Osteocyte (in vitro differentiated cells): ENCODE results near the gene MRPL28. TPM values are rescaled to one million over a fixed set of nuclear protein-coding genes. Genes with fewer than 3 reads are reported as not detected.
A peak's percentile ranks its signal among the peaks of the same experiment; 100 is the strongest.
"Not testable (repeated sequence)": the region's sequence is repeated elsewhere in the genome, so short reads cannot be mapped to it uniquely, and the experiment has no call there.

ENCODE experiments used
- DNase-seq: peaks from one replicate; pipeline ENCODE4 v3.0.0; 2021; ENCODE audit warnings: mixed read lengths; ENCODE audit not compliant: unreplicated experiment; ENCODE audit errors: extremely low spot score
- H3K27ac Mint-ChIP-seq: one replicate; pipeline ENCODE4 v1.8.0; 2021; ENCODE audit warnings: mild to moderate bottlenecking, mixed read lengths; ENCODE audit not compliant: unreplicated experiment
- H3K27me3 Mint-ChIP-seq: one replicate; pipeline ENCODE4 v1.8.0; 2021; ENCODE audit warnings: mixed read lengths; ENCODE audit not compliant: unreplicated experiment
- H3K36me3 Mint-ChIP-seq: one replicate; pipeline ENCODE4 v1.8.0; 2021; ENCODE audit warnings: mixed read lengths; ENCODE audit not compliant: unreplicated experiment
- H3K4me1 Mint-ChIP-seq: one replicate; pipeline ENCODE4 v1.8.0; 2021; ENCODE audit warnings: mixed read lengths; ENCODE audit not compliant: unreplicated experiment
- H3K4me3 Mint-ChIP-seq: one replicate; pipeline ENCODE4 v1.8.0; 2021; ENCODE audit warnings: mild to moderate bottlenecking, moderate library complexity, mixed read lengths; ENCODE audit not compliant: unreplicated experiment
- H3K9me3 Mint-ChIP-seq: one replicate; pipeline ENCODE4 v1.8.0; 2021; ENCODE audit warnings: mixed read lengths; ENCODE audit not compliant: unreplicated experiment
- CTCF ChIP-seq: fragments of 200-600 bp; sonication (generic); IDR thresholded peaks from 2 replicates; pipeline ENCODE4 v1.5.0; 2021; ENCODE audit warnings: antibody characterized with exemption, mild to moderate bottlenecking, moderate library complexity
- total RNA-seq: library from RNA; stranded (reverse); gene quantifications from 2 replicates; pipeline ENCODE4 v1.2.1, GENCODE V29; 2021

The MRPL28 gene
- total RNA-seq, 1 donor from 2014 or later = 71.7 TPM

- H3K4me3 Mint-ChIP-seq = peak overlapping the region; percentile 23
- no peak overlapping the region for H3K27ac Mint-ChIP-seq
- H3K27me3 Mint-ChIP-seq = no peaks in the 10 kb centered on the region
- no peak for DNase-seq
- TF ChIP-seq CTCF = no peak
- H3K9me3 Mint-ChIP-seq = no peaks in the 10 kb centered on the region
- H3K4me1 Mint-ChIP-seq = peaks cover 21% of the 10 kb centered on the region
- H3K36me3 Mint-ChIP-seq = peaks cover 15% of the 10 kb centered on the region
These were observed 20.1 kb downstream of the MRPL28 start for GRCh38 chr16:350203-350602.

GRCh38 chr16:349211-349610, 21.1 kb downstream of the MRPL28 start:
- Mint-ChIP-seq H3K9me3 (no peaks in the 10 kb centered on the region), H3K36me3 (peaks cover 15% of the 10 kb centered on the region), H3K27ac (no peak overlapping the region), H3K27me3 (no peaks in the 10 kb centered on the region), H3K4me1 (peaks cover 21% of the 10 kb centered on the region), H3K4me3 (no peak overlapping the region)
- DNase-seq = no peak
- TF ChIP-seq CTCF = no peak

GRCh38 chr16:348495-348894, 21.8 kb downstream of the MRPL28 start:
- H3K9me3 Mint-ChIP-seq, DNase-seq, H3K4me3 Mint-ChIP-seq, H3K27me3 Mint-ChIP-seq, H3K27ac Mint-ChIP-seq: not testable (repeated sequence)
- peaks cover 21% of the 10 kb centered on the region for H3K4me1 Mint-ChIP-seq
- peaks cover 15% of the 10 kb centered on the region for H3K36me3 Mint-ChIP-seq

GRCh38 chr16:347203-347602, 23.1 kb downstream of the MRPL28 start:
- no peaks in the 10 kb centered on the region for H3K9me3 Mint-ChIP-seq
- peaks cover 26% of the 10 kb centered on the region for H3K4me1 Mint-ChIP-seq
- peak overlapping the region; percentile 1 for H3K27ac Mint-ChIP-seq
- H3K27me3 Mint-ChIP-seq = no peaks in the 10 kb centered on the region
- no peak for TF ChIP-seq CTCF
- H3K36me3 Mint-ChIP-seq = peaks cover 21% of the 10 kb centered on the region
- DNase-seq = no peak
- no peak overlapping the region for H3K4me3 Mint-ChIP-seq

GRCh38 chr16:346587-346986, 23.8 kb downstream of the MRPL28 start:
- Mint-ChIP-seq H3K36me3 (peaks cover 24% of the 10 kb centered on the region), H3K9me3 (no peaks in the 10 kb centered on the region), H3K4me1 (peaks cover 29% of the 10 kb centered on the region), H3K4me3 (no peak overlapping the region), H3K27me3 (no peaks in the 10 kb centered on the region), H3K27ac (no peak overlapping the region)
- DNase-seq = no peak
- no peak for TF ChIP-seq CTCF

GRCh38 chr16:345772-346171, 24.6 kb downstream of the MRPL28 start:
- Mint-ChIP-seq H3K9me3 (no peaks in the 10 kb centered on the region), H3K27me3 (no peaks in the 10 kb centered on the region), H3K4me3 (no peak overlapping the region), H3K4me1 (peaks cover 23% of the 10 kb centered on the region), H3K36me3 (peaks cover 24% of the 10 kb centered on the region), H3K27ac (no peak overlapping the region)
- TF ChIP-seq CTCF = no peak
- DNase-seq = no peak
